GM18951 (cell line): ENCODE results near the gene DACT1.

Experiments used
- POLR2A ChIP-seq: IDR thresholded peaks from 4 replicates; pipeline ENCODE4 v1.6.1; 2011; ENCODE audit warnings: mild to moderate bottlenecking; ENCODE audit not compliant: insufficient read length, insufficient read depth; ENCODE audit errors: extremely low read depth
- in situ Hi-C: fragments of 300-500 bp; cut with MboI; formaldehyde crosslinking; loops from one replicate; pipeline ENCODE4 v1.12.0; 2022; ENCODE audit warnings: low sequenced_read_pairs, mixed read lengths, inconsistent platforms; ENCODE audit not compliant: unreplicated experiment

DACT1 gene

DNA sequence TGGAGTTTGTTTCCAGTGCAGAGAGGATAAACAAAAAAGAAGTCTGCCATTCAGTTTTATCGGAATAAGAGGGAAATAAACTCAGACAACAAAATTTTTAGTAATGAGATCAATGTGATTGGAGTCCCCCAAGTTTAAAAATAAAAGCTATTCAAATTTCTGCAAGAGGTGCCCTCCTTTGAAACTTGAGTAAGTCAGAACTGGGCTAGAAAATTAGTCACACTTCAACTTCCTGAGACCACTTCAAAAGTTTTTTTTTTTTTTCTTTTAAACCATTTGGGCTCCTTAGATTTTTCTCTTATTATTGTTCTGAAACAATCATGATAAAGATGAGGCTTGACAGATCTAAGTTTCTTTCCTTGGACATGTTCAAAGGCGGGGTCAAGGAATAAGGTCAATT lies 3.2 kb downstream of the DACT1 start:
- TF ChIP-seq POLR2A = no peak
- in situ Hi-C loops = no loop called here

DNA sequence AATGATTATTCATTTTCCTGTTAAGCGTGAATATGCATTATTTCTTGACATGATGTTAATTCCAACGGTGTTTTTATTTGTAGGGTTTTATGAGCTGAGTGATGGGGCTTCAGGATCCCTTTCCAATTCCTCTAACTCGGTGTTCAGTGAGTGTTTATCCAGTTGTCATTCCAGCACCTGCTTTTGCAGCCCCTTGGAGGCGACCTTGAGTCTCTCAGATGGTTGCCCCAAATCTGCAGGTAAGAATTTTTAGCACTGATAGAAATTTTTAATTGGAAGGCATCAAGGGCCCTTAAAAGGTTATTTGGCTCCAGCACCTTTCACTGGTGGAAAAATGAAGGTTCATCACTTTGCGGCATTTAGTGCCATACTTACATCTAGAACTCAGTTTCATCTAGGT lies 3.7 kb downstream of the DACT1 start:
- in situ Hi-C loops = no loop called here
- no peak for TF ChIP-seq POLR2A

DNA sequence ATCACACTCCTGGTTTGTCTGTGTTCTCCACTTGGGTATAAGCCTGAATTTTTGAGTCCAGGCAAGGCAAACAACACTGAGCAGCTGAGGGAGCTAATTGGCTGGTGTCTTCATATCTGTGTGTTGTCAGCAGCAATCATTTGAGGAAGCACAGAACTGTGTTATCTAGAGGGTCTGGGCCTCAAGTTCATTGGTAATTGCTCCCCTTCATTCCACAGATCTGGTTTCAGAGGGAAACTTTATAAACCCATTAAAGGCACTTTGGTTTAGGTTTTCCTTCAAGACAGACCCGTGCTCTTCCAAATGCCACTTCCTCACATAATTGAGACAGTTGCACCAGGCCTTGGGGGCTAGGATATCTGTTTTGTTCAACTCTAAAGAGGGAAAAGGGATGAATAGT lies 5.6 kb downstream of the DACT1 start:
- in situ Hi-C loops = no loop called here
- TF ChIP-seq POLR2A = no peak

DNA sequence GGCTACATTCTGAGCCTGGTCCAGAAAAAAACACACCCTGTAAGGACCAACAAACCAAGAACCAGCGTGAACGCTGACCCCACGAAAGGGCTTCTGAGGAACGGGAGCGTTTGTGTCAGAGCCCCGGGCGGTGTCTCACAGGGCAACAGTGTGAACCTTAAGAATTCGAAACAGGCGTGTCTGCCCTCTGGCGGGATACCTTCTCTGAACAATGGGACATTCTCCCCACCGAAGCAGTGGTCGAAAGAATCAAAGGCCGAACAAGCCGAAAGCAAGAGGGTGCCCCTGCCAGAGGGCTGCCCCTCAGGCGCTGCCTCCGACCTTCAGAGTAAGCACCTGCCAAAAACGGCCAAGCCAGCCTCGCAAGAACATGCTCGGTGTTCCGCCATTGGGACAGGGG lies 7.9 kb downstream of the DACT1 start:
- TF ChIP-seq POLR2A = no peak
- in situ Hi-C loops = no loop called here

DNA sequence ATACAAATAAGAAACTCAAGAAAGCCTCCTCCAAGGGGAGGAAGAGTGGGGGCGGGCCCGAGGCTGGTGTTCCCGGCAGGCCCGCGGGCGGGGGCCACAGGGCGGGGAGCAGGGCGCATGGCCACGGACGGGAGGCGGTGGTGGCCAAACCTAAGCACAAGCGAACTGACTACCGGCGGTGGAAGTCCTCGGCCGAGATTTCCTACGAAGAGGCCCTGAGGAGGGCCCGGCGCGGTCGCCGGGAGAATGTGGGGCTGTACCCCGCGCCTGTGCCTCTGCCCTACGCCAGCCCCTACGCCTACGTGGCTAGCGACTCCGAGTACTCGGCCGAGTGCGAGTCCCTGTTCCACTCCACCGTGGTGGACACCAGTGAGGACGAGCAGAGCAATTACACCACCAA lies 8.7 kb downstream of the DACT1 start:
- no peak for TF ChIP-seq POLR2A
- in situ Hi-C loops = no loop called here

DNA sequence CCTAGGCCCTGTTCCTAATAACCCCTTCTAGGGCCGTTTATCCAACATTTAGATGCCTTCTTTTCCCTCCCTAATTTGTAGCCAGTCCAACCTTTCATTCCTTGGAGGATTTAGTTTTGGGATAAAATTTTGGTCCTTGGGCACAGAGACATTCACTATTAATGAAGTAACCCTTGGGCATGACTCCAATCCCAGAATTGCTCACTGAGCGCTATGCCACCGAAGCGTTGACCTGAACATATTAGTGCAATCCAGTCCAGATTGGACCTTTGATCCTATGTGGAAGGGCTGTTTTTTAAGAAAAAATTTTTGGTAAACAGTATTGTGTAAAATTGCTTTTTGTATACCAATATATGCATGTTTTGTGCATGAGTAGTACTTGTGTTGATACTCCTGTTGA lies 10.0 kb downstream of the DACT1 start:
- in situ Hi-C loops = no loop called here
- TF ChIP-seq POLR2A = no peak

DNA sequence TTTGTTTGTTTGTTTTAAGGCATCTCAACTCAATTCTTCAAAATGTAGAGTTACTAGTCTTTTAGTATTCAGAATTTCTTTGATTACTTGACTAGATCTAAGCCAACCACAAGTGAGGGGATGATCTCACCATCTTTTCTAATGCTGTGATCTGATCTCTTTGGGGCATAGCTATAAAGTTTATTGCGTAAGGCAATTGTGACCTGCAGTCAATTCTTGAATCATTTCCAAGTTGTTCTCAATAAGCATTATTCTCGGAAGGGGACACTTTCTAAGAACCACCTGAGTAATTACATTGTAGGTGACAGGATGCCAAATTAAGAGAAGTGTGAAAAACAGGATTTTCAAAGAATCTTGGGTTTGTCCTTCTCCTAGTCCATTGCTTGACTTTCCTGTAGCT lies 13.1 kb downstream of the DACT1 start:
- in situ Hi-C loops = no loop called here
- TF ChIP-seq POLR2A = no peak

DNA sequence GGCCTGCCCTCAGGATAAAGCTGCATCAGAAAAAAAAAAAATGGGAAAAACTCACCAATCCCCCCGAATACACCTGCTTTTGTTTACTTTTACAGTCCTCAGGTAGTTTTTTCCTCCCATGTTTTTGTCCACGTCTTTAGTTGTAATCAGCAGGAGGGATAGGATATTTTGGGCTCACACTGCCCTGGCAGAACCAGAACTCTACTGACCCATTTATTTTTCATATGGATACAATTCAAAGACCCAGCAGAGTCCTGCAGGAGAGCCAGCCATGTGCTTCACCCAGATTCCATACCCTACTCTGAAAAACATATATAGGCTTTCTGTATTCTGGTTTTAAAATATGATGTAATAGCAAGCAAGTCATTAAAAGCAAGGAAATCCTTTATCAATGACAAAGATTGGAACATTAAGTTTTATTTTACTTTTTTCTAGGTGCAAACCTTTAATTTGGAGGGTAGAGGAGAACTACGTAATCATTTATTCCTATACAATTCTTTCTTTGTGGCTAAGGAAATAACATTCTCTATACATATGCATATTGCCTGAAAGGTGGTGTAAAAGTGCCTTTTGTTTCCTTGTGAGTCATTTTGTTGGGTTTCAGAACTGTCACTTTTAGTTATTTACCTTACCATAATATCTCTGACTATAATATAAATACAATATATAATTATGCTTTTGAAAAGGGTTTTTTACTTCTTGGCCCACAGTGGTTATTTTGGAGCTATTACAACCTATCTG lies 19.1 kb downstream of the DACT1 start:
- in situ Hi-C loops = no loop called here

DNA sequence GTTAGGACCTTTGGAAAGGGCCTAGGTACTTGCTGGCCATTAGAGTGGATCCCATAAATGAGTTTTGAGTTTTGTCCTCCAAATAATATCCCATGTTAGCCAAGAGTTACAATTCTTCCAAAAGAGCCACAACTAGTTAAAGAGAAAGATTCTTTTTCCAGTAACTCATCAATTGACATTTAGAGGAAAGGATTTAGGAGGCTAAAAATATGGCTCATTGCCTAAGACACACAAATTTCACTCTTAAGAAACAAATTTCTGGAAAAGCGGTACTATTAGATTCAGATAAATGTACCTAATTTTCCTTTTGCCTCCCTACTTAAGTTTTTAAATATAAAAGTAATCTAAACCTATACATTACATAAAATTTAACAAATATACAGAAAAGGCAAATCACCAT lies 21.3 kb downstream of the DACT1 start:
- in situ Hi-C loops = no loop called here
- no peak for TF ChIP-seq POLR2A

More for the DNA sequence above, 19.1 kb downstream of the DACT1 start:
- TF ChIP-seq POLR2A = no peak

DNA sequence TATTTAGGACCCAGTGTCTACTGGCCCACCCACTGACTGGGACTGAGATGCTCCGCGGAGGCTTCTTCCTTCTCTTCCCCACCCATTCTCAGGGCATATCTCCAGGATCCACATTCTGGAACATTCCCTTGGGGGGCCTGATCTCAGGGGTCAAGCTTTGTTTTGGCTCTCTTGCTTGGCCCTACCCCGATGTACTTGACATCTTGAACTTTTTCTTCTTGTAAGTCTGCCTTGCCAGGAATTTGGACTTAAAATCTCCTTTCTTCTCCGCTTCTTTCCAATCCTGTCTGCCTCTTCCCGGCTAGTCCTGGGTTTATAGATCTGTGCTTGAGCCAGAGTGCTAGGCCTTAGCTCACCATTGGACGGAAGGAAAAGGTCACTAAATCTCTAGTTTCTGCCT lies 22.1 kb downstream of the DACT1 start:
- no peak for TF ChIP-seq POLR2A
- in situ Hi-C loops = no loop called here

DNA sequence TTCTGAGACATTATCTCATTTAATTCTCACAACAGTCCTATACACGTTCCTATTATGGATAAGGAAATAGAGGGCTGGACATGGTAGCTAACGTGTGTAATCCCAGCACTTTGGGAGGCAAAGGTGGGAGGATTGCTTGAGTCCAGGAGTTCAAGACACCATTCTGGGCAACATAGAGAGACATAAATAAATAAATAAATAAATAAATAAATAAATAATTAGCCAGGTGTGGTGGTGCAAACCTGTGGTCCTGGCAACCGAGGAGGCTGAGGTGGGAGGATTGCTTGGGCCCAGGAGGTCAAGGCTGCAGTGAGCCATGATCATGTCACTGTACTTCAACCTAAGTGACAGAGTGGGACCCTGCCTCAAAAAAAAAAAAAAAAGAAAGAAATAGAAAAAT lies 22.6 kb downstream of the DACT1 start:
- TF ChIP-seq POLR2A = no peak
- in situ Hi-C loops = no loop called here

DNA sequence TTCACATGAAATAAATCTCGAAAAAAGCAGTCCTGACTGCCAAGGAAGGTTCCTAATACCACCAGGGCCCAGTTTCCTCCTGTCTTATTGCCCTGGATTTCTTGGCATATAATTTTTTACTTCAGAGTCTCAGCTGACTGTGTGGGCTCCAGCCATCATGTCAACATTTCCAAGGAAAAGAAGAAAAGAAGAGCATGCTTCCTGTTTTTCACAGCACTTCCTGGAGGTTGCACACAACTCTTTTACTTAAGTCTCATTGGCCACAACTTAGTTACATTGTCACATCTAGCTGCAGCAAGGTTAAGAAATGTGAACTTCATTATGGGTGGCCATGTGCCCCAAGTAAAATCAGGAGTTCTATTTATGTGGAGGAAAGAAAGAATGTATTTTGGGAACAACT lies 24.3 kb downstream of the DACT1 start:
- in situ Hi-C loops = no loop called here
- no peak for TF ChIP-seq POLR2A

DNA sequence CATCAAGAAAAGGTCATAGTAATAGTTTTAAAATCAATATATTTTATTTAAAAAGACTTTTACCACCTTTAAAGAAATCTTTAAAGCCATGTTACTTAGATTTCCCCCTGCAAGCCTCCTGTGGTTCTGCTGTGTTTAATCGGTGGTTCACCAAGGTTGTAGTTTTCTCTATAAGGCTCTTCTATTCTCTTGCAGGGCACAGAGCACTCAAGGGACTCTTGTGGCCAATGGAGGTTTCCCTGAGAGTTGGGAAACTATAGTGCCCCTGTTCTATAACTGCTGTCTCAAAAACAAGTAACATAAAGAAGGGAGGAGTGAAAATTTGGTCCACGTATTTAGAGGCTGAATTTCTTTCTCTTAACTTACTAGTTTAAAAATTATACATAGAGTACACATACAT lies 25.0 kb downstream of the DACT1 start:
- in situ Hi-C loops = no loop called here
- no peak for TF ChIP-seq POLR2A

DNA sequence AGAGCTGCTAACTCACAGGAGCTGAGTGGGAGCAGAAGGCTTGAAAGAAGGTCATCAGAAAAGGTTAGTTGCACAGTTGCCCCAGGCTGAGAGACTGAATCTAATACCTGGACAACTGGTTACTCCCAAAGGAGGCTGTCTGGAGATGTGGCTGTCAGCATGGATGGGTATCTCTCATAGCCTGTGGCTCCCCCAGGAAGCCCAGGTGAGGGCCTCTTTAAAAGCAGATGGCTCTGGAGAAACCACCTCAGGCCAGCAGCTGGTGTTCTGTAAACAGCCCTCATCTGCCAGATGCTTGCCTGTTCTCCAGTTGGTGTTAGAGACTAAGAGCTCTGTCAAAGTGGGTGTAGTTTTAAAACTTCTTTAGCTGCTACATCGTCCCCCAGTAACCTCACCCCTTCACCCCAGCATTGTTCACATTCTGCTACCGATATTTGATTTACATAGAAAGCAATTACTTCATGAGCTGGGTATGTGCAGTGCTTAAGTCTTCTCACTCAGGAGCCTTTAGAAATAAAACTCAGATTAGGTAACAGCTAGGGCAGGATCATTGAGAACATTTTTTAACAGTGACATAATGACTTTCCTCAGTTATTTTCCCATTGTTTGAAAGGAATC lies 25.8 kb downstream of the DACT1 start:
- in situ Hi-C loops = no loop called here
- TF ChIP-seq POLR2A = no peak
